Astrocyte of the spinal cord (primary cell): ENCODE measurements around the gene KANK2.

Experiments used
- DNase-seq: peaks from one replicate; pipeline ENCODE4 v3.0.0; 2011; ENCODE audit warnings: low read depth, low spot score
- H3K4me3 ChIP-seq: 2 replicates; pipeline ENCODE4 v1.5.1; 2011; ENCODE audit warnings: low read depth, mild to moderate bottlenecking, low read length, moderate library complexity
- in situ Hi-C: cut with HindIII; loops from 2 replicates; pipeline ENCODE4 v1.10.0; 2017; ENCODE audit warnings: low sequenced_read_pairs
- TF ChIP-seq, protein P1 (sequence below): IDR thresholded peaks from 2 replicates; pipeline ENCODE4 v1.5.1; 2012; ENCODE audit warnings: low read depth, mild to moderate bottlenecking, low read length, inconsistent platforms

The KANK2 gene

DNA sequence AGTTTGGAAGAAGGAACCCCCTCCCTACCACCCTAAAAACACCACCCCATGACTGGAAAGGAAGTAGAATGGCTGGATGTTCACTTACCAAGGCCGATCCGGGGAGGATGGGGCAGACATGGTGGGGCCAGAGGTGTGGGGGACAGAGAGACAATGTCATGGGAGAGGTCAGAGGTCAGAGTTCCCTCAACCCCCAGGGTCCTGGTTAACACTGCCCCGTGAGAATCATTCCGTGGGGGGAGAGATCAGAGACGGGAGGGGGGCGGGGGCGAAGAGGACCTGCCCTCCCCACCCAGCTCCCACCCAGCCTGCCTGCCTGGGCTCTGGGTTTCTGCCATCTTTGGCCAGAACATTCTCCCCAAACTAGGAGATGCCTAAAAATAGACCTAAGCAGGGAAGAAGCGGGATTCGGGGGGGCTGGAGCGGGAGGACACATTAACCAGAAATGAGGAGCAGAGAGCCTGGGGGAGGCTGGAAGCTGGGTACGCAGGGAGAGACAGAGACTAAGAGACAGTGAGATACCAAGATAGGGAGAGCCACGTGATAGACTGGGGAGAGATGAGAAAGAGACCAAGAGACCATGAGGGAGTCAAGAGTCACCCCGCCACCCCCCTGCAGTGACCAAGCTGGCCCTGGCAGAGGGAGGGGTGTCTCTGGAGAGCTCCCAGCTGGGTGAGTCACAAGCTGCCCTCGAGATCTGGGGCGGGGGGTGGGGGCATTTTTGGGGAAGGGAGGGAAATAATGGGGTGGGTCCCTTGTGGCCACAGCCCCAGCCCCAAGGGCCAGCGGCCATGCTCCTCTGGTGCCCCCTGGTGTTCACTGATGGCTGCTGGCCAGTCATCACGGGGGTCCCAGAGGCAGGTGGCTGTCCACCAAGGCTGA lies 6.1 kb upstream of the KANK2 start:
- peak; percentile 73 for DNase-seq
- TF ChIP-seq, protein P1, sequence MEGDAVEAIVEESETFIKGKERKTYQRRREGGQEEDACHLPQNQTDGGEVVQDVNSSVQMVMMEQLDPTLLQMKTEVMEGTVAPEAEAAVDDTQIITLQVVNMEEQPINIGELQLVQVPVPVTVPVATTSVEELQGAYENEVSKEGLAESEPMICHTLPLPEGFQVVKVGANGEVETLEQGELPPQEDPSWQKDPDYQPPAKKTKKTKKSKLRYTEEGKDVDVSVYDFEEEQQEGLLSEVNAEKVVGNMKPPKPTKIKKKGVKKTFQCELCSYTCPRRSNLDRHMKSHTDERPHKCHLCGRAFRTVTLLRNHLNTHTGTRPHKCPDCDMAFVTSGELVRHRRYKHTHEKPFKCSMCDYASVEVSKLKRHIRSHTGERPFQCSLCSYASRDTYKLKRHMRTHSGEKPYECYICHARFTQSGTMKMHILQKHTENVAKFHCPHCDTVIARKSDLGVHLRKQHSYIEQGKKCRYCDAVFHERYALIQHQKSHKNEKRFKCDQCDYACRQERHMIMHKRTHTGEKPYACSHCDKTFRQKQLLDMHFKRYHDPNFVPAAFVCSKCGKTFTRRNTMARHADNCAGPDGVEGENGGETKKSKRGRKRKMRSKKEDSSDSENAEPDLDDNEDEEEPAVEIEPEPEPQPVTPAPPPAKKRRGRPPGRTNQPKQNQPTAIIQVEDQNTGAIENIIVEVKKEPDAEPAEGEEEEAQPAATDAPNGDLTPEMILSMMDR = peak; percentile 90
- in situ Hi-C loops = no loop called here
- H3K4me3 ChIP-seq = no peak overlapping the region

DNA sequence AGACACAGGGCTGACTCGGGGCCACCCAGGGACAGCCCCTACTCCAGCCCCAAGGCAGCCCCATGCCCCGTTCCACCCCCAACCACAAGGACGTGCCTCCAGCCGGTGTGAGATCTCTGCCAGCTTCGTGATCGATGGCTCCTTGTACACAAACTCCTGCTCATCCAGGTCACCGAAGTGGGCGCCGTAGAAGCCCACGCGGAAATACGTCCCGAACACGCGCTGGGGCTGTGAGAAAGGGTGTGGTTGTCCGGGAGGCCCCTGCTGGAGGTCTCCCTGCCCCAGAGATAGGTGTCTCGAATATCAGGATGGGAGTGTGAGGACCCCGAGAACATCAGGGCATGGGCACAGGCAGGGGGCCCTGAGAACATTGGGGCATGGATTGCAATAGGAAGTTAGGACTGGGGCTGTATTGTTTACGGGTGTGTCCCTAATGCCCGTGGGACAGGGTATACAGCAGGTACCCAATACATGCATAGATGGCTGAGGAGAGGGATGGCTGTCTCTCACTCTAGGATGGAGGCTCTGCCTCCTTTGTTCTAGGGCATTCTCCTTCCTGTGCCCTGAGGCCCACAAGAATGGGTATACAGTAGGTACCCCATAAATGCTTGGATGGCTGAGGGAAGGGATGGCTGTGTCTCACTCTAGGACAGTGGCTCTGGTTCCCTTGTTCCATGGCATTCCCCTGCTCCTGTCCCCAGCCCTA lies 5.3 kb upstream of the KANK2 start:
- TF ChIP-seq, protein P1 = no peak
- in situ Hi-C loops = no loop called here

DNA sequence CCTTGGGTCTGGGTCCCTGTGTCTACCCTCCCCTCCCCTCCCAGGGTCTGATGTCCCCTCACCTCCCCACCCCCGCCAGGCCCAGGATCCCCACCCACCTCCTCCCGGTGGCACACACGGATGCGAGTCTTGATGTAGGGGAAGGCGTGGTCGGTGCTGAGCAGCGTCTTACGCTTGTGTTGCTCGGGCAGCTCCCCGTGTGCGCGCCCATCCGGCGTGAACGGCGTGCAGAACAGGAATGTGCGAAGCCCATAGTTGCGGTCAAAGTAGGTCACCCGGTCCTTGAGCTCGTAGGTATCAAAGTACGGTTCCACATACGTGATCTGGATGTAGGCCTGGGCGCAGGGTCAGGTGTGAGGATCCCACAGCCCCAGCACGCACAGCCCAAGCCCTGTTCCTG lies 4.4 kb upstream of the KANK2 start:
- no peak overlapping the region for H3K4me3 ChIP-seq
- in situ Hi-C loops = no loop called here
- no peak for DNase-seq
- TF ChIP-seq, protein P1 = no peak

More for the DNA sequence above, 5.3 kb upstream of the KANK2 start:
- H3K4me3 ChIP-seq = no peak overlapping the region
- no peak for DNase-seq

DNA sequence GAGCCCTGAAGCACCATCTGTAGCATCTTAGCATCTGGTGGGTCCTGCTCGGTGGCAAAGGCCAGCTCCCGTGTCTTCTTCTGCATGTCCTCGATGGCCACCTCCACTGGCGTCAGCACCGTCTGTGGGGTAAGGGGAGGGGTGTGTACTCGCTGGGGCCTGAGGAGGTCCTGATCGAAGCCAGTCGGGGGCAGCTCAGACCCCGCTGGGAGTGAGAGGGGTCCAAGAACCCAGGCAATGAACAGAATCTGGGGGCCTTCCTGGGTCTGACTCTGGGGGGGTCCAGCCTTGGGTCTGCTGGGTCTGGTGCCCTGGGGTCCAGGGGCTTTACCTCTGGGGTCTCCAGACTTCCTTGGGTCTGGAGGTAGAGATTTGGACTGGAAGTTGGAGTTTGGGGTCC lies 3.6 kb upstream of the KANK2 start:
- DNase-seq = no peak
- no peak overlapping the region for H3K4me3 ChIP-seq
- TF ChIP-seq, protein P1 = no peak
- in situ Hi-C loops = no loop called here

DNA sequence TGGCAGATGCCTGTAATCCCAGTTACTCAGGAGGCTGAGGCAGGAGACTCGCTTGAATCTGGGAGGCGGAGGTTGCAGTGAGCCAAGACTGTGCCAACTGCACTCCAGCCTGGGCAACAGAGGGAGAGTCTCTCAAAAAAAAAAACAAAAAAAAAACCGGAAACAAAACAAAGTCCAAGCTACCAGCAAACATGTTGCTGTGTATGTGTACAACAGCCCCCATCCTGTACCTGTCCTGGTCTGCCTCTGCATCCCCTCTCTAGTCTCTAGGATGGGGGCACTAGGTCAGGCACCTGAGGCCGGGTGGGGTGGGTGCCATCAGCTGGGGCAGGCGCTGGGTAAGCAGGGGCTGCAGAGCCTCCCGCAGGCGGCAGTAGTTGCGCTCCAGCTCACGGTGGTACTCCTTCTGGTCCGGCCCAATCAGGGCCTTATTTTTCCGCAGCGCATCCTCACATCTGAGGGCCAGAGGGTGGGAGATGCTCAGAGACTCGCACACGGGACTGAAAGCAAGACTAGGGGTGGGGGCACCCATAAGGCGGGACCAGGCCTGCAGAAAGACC lies 2.8 kb upstream of the KANK2 start:
- TF ChIP-seq, protein P1 = no peak
- no peak overlapping the region for H3K4me3 ChIP-seq
- DNase-seq = no peak
- in situ Hi-C loops = no loop called here

DNA sequence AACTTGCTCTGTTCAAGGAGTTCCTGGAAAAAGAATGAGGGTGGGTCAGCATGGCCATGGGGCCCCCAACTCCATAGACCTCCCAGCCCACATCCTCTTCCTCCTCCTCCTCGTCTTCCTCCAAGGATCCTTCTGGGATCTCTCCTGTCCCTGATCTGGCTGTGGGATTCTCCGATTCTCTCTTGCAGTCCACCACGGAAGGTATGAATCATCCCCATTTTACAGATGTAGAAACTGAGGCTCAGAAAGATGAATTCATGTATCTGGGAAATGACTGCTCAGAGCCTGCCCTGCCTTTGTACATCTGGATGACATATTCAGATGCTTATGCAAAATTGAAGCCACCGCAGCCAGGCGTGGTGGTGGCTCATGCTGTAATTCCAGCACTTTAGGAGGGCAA lies 2.2 kb upstream of the KANK2 start:
- TF ChIP-seq, protein P1 = no peak
- in situ Hi-C loops = no loop called here
- no peak for DNase-seq
- no peak overlapping the region for H3K4me3 ChIP-seq
